B cell (primary cell): Measurements from ENCODE around the gene UBE2Q1. TPM values are rescaled to one million over a fixed set of nuclear protein-coding genes. Genes with fewer than 3 reads are reported as not detected.

Experiments
- ATAC-seq: fragments of 200-7000 bp; cut with Tn5 transposase; one replicate; pipeline ENCODE4 v1.10.0; 2021; ENCODE audit warnings: low read depth, mild to moderate bottlenecking, moderate number of reproducible peaks, moderate library complexity
- CTCF ChIA-PET: fragments of 350-600 bp; sonication (Branson Sonifier 250); formaldehyde crosslinking; loops from one replicate; lab custom pipeline; 2021; ENCODE audit warnings: antibody characterized with exemption, inconsistent platforms; lab: Charles Lee
- POLR2A ChIA-PET: fragments of 350-600 bp; sonication (Branson Sonifier 250); formaldehyde crosslinking; loops from one replicate; lab custom pipeline; 2021; ENCODE audit warnings: antibody characterized with exemption; lab: Charles Lee
- DNase-seq: peaks from one replicate; pipeline ENCODE4 v3.0.0; 2013
- H2AFZ ChIP-seq: 2 replicates; pipeline ENCODE4 v1.6.1; 2012; ENCODE audit warnings: mild to moderate bottlenecking, low read depth, low read length; ENCODE audit not compliant: insufficient read depth, poor library complexity, severe bottlenecking
- H3K27ac ChIP-seq, 2 donors: 1 replicate in 1 of 2; 2 replicates in 1 of 2; pipeline ENCODE4 v1.5.1; 2012 to 2013; ENCODE audit warnings: low read length in 2 of 2, mild to moderate bottlenecking in 2 of 2, moderate library complexity in 1 of 2
- H3K27me3 ChIP-seq, 4 experiments: fragments of 200-600 bp in 1 of 4; sonication (generic) in 1 of 4; replicated peaks in 1 of 4; 1 replicate in 2 of 4; 2 replicates in 2 of 4; pipeline versions ENCODE4 v1.6.1 to v1.7.0; 2013 to 2016; ENCODE audit warnings: low read length in 3 of 4, mild to moderate bottlenecking in 2 of 4, mixed read lengths in 1 of 4, moderate library complexity in 1 of 4; ENCODE audit not compliant: insufficient read depth in 4 of 4, control insufficient read depth in 3 of 4; ENCODE audit errors: control extremely low read depth in 1 of 4
- H3K36me3 ChIP-seq, 2 experiments: replicated peaks in 1 of 2; 1 replicate in 1 of 2; 2 replicates in 1 of 2; pipeline versions ENCODE4 v1.6.1 to v1.7.1; 2013; ENCODE audit warnings: low read length in 1 of 2; ENCODE audit not compliant: insufficient read depth in 2 of 2, control insufficient read depth in 1 of 2; ENCODE audit errors: control extremely low read depth in 1 of 2, extremely low read depth in 1 of 2
- H3K4me1 ChIP-seq, 2 donors: fragments of 200-600 bp in 1 of 2; sonication (generic) in 1 of 2; 1 replicate in 1 of 2; 2 replicates in 1 of 2; pipeline versions ENCODE4 v1.5.1 to v1.6.1; 2013 to 2017; ENCODE audit warnings: low read length in 2 of 2; ENCODE audit not compliant: control insufficient read depth in 2 of 2, insufficient read depth in 2 of 2
- H3K4me2 ChIP-seq: replicated peaks from 2 replicates; pipeline ENCODE3; 2012; ENCODE audit warnings: mild to moderate bottlenecking, low read depth, low read length; ENCODE audit not compliant: poor library complexity, severe bottlenecking
- H3K4me3 ChIP-seq, 5 experiments: fragments of 200-600 bp in 1 of 5; sonication (generic) in 1 of 5; 1 replicate in 3 of 5; 2 replicates in 2 of 5; pipeline versions ENCODE4 v1.5.1 to v1.7.0; 2011 to 2016; ENCODE audit warnings: low read length in 4 of 5, mild to moderate bottlenecking in 4 of 5, low read depth in 2 of 5, control low read depth in 1 of 5, moderate library complexity in 1 of 5; ENCODE audit not compliant: insufficient read depth in 1 of 5; ENCODE audit errors: control extremely low read depth in 1 of 5, extremely low read depth in 1 of 5
- H3K79me2 ChIP-seq: fragments of 200-600 bp; sonication (generic); one replicate; pipeline ENCODE4 v1.6.0; 2016; ENCODE audit warnings: low read length; ENCODE audit not compliant: control insufficient read depth, insufficient read depth
- H3K9ac ChIP-seq: fragments of 200-600 bp; sonication (generic); 2 replicates; pipeline ENCODE4 v1.6.1; 2017; ENCODE audit warnings: mild to moderate bottlenecking, low read length, moderate library complexity
- H3K9me3 ChIP-seq, 3 donors: one replicate each; pipeline versions ENCODE4 v1.6.1 to v1.7.1; 2013; ENCODE audit warnings: low read length in 2 of 3; ENCODE audit not compliant: control insufficient read depth in 2 of 3, insufficient read depth in 1 of 3; ENCODE audit errors: control extremely low read depth in 1 of 3
- H4K20me1 ChIP-seq: 2 replicates; pipeline ENCODE4 v1.6.0; 2012; ENCODE audit warnings: mild to moderate bottlenecking, low read length; ENCODE audit not compliant: insufficient read depth, control insufficient read depth, poor library complexity, severe bottlenecking
- H3K27ac Mint-ChIP-seq: one replicate; pipeline ENCODE4 v1.8.0; 2021; ENCODE audit warnings: mixed read lengths
- H3K27me3 Mint-ChIP-seq: one replicate; pipeline ENCODE4 v1.8.0; 2021; ENCODE audit warnings: mixed read lengths
- H3K4me1 Mint-ChIP-seq: one replicate; pipeline ENCODE4 v1.8.0; 2021; ENCODE audit warnings: mixed read lengths
- H3K4me3 Mint-ChIP-seq: one replicate; pipeline ENCODE4 v1.8.0; 2021; ENCODE audit warnings: mixed read lengths
- H3K9me3 Mint-ChIP-seq: one replicate; pipeline ENCODE4 v1.8.0; 2022; ENCODE audit warnings: mixed read lengths; ENCODE audit not compliant: insufficient read depth
- CTCF ChIP-seq: fragments of 200-600 bp; IDR thresholded peaks from one replicate; pipeline ENCODE4 v1.8.0; 2022; ENCODE audit warnings: antibody characterized with exemption, mild to moderate bottlenecking
- EZH2 ChIP-seq: IDR thresholded peaks from 2 replicates; pipeline ENCODE4 v1.6.1; 2012; ENCODE audit warnings: borderline replicate concordance, low read depth, mild to moderate bottlenecking, moderate library complexity, low read length; ENCODE audit not compliant: insufficient read depth, poor library complexity, severe bottlenecking
- WGBS: methylation state at CpG from one replicate; pipeline ENCODE4 v1.1.5; 2013; ENCODE audit warnings: missing lambda C conversion rate; ENCODE audit not compliant: insufficient coverage; 5-methylcytosine and 5-hydroxymethylcytosine counted together
- intact Hi-C: fragments of 100-400 bp; cut with micrococcal nuclease; formaldehyde crosslinking; loops from one replicate; pipeline ENCODE4 v1.10.0; 2022
- polyA plus RNA-seq: library from polyadenylated mRNA; depleted of rRNA; stranded (reverse); fragments of >200 nt; gene quantifications from 2 replicates; pipeline ENCODE4 v1.2.3, GENCODE V29; 2012
- total RNA-seq, 2 donors: library from RNA; stranded (reverse); fragments of 120-200 nt in 1 of 2; gene quantifications; 1 replicate in 1 of 2; 2 replicates in 1 of 2; pipeline versions ENCODE4 v1.2.3 to v1.2.4, GENCODE V29; 2013 to 2022

UBE2Q1 gene
- total and polyA plus RNA-seq, 2 donors (not counting 1 experiment from before 2014, with no cell fraction given) = 14.3 to 108 TPM

- Mint-ChIP-seq H3K27me3 (peaks cover 6% of the 10 kb centered on the region), H3K4me1 (no peaks in the 10 kb centered on the region), H3K27ac (no peak overlapping the region), H3K4me3 (no peak overlapping the region), H3K9me3 (no peaks in the 10 kb centered on the region)
- Histone ChIP-seq H3K36me3 (no peaks in the 10 kb centered on the region), H3K4me3 (no peak overlapping the region), H3K27ac (no peak overlapping the region), H2AFZ (no peak overlapping the region), H3K9me3 (peaks cover 0 to 7% (median 0%) of the 10 kb centered on the region in 3 donors), H3K9ac (no peak overlapping the region), H3K27me3 (peaks cover 0 to 4% (median 0%) of the 10 kb centered on the region in 4 experiments), H3K4me2 (no peak overlapping the region), H3K79me2 (no peaks in the 10 kb centered on the region), H3K4me1 (no peaks in the 10 kb centered on the region), H4K20me1 (no peaks in the 10 kb centered on the region)
- ATAC-seq (no peak), DNase-seq (no peak)
- intact Hi-C loops = no loop called here
- ChIA-PET POLR2A (no interaction called here), CTCF (interaction anchor here (0.6 kb wide), 1 partner anchor 371 kb away, joined by 4 read pairs; no protein-coding TSS in a partner anchor)
- no CpG with 5 or more reads among the region's 6 CpGs for WGBS
- no peak for TF ChIP-seq EZH2
Measured at GRCh38 chr1:154529308-154529707, 29.2 kb downstream of the UBE2Q1 start.

- intact Hi-C loops = no loop called here
- TF ChIP-seq EZH2 = no peak
- TF ChIP-seq CTCF = no peak
- no peak overlapping the region for H3K4me3 ChIP-seq
- no peaks in the 10 kb centered on the region for H3K4me1 ChIP-seq
- no peaks in the 10 kb centered on the region for H4K20me1 ChIP-seq
- H3K9ac ChIP-seq = no peak overlapping the region
- ChIA-PET CTCF (no interaction called here), POLR2A (no interaction called here)
- Mint-ChIP-seq H3K27ac (no peak overlapping the region), H3K9me3 (no peaks in the 10 kb centered on the region), H3K27me3 (peaks cover 8% of the 10 kb centered on the region), H3K4me3 (no peak overlapping the region), H3K4me1 (no peaks in the 10 kb centered on the region)
- no peak overlapping the region for H2AFZ ChIP-seq
- no peak for ATAC-seq
- 93% methylated on average over 3 of the region's 6 CpGs for WGBS
- peaks cover 0 to 7% (median 0%) of the 10 kb centered on the region in 3 donors for H3K9me3 ChIP-seq
- no peaks in the 10 kb centered on the region for H3K36me3 ChIP-seq
- H3K27ac ChIP-seq = no peak overlapping the region
- H3K79me2 ChIP-seq = no peaks in the 10 kb centered on the region
- no peak for DNase-seq
- peaks cover 0 to 6% (median 2%) of the 10 kb centered on the region in 4 experiments for H3K27me3 ChIP-seq
- H3K4me2 ChIP-seq = no peak overlapping the region
Measured at GRCh38 chr1:154527192-154527591, 31.3 kb downstream of the UBE2Q1 start.
